HG03135 (cell line): ENCODE data around the gene SEMG2.

Source experiments
- ATAC-seq: cut with Tn5 transposase; IDR thresholded peaks from one replicate; pipeline ENCODE4 v1.9.1; 2021; ENCODE audit warnings: mild to moderate bottlenecking, moderate library complexity; ENCODE audit not compliant: unreplicated experiment

The SEMG2 gene, protein sequence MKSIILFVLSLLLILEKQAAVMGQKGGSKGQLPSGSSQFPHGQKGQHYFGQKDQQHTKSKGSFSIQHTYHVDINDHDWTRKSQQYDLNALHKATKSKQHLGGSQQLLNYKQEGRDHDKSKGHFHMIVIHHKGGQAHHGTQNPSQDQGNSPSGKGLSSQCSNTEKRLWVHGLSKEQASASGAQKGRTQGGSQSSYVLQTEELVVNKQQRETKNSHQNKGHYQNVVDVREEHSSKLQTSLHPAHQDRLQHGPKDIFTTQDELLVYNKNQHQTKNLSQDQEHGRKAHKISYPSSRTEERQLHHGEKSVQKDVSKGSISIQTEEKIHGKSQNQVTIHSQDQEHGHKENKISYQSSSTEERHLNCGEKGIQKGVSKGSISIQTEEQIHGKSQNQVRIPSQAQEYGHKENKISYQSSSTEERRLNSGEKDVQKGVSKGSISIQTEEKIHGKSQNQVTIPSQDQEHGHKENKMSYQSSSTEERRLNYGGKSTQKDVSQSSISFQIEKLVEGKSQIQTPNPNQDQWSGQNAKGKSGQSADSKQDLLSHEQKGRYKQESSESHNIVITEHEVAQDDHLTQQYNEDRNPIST

DNA sequence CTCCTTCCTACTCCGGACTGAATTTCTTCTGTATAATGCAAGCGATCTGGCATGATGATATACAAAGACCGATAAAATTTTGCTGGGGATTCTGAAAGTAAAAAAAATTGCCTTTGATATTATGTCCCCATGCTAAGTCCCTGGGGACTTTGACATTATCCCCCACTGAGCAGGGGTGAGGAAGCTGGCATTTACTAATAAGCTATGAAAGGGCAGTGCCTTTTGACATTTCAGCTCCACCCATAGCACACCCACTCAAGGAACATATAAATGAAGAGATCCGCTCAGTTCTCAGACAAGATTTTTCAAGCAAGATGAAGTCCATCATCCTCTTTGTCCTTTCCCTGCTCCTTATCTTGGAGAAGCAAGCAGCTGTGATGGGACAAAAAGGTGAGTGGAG, at the start of gene SEMG2:
Gene SEMG2 (plus strand): TSS at position 298 of the 400 bp plus-strand sequence. CDS start 17 bp downstream, at position 315.
- ATAC-seq, result no peak

- no peak for ATAC-seq
Measured at GRCh38 chr20:45173522-45173921, 47.7 kb upstream of the SEMG2 start.

- no peak for ATAC-seq
Measured at GRCh38 chr20:45174434-45175364, 46.5 kb upstream of the SEMG2 start, which contains the start of gene PI3. TSS of gene PI3 (plus strand) at chr20:45174902. CDS start at chr20:45174923, 21 bp downstream.

GRCh38 chr20:45176526-45177267, 44.5 kb upstream of the SEMG2 start:
- ATAC-seq, result no peak

DNA sequence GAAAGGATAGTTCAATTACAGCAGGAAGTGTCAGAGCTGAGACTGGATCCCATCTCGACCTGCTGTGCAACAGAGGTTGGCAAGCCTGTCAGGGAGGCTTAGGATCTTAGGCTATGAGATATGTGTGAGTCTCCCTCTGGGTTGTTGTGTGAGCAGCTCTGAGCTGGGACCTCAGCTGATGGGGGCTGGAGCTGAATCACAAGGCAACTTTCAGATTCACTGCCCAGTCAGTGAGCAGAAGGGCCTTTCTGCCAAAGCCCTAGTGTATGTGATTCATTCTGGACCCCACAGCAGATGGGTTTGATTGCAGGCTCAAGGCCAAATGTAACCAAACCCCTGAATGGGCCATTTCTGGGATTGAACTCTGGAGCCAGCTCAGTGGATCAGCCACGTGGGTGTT, 42.0 kb upstream of the SEMG2 start:
- no peak for ATAC-seq

GRCh38 chr20:45181639-45182038, 39.5 kb upstream of the SEMG2 start:
- no peak for ATAC-seq

- ATAC-seq, result no peak
Measured at GRCh38 chr20:45183084-45183483, 38.1 kb upstream of the SEMG2 start.

DNA sequence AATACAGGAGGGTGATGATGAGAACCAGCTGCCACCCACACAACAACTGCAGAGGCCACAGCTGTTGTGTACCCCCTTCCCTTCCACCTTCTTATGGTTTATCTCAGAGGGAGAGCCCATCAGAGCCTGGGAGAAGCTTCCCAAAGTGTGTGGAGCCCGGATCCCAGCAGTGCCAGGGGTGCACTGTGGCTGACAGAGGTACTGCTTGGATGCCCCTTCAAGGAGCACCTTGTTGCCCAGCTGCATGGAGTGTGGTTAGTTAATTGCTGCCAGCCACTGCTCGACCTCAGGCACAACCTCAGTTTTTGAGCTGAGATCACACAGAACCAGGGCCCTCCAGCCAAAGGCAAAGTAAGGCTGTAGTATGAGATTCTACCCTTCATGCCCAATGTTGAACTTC, 33.5 kb upstream of the SEMG2 start:
- ATAC-seq, result no peak

GRCh38 chr20:45189067-45189609, 32.0 kb upstream of the SEMG2 start:
- ATAC-seq, result no peak

- ATAC-seq, result no peak
Measured at GRCh38 chr20:45189861-45190260, 31.3 kb upstream of the SEMG2 start.

DNA sequence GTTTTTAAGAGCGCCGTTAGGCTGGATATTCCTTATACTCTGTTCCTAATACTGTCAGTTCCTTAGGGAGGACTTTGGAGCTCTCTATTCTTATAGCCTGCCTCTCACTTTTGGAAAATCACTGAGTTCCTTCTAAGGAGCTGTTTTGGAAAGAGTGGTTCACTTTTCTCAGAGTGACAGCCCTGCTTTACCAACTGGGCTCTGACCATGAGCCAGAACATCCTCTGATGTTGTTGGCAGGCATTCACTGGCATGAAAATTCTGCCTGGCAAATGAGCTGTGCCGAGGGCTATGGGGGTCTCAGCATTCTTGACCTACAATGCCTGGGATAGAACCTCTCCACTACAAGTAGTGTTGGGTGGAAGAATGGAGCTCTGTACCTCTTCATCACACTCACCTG, 29.2 kb upstream of the SEMG2 start:
- ATAC-seq, result no peak

DNA sequence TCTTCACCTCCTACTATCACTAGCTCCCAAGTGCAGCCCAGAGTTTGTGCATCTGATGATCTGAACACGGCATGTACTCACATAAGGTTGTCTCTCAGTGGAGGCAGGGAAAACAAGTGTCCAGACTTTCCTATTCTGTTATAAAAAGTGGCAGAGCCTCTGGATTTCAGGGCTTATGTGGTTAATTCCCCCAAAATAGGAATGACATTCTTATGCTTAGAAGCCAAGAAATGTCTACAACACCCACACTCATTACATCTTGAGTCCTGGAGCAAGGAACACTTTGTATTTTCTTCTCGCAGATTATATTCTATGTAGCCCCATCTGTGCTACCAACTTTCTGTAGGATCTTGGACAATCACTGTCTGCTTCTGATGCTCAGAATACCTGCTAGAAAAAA, 27.8 kb upstream of the SEMG2 start:
- no peak for ATAC-seq

GRCh38 chr20:45206725-45207124, 14.4 kb upstream of the SEMG2 start, which contains the start of gene SEMG1:
TSS of gene SEMG1 (plus strand) at chr20:45207033. CDS start at chr20:45207054, 21 bp downstream.
- ATAC-seq, result no peak

DNA sequence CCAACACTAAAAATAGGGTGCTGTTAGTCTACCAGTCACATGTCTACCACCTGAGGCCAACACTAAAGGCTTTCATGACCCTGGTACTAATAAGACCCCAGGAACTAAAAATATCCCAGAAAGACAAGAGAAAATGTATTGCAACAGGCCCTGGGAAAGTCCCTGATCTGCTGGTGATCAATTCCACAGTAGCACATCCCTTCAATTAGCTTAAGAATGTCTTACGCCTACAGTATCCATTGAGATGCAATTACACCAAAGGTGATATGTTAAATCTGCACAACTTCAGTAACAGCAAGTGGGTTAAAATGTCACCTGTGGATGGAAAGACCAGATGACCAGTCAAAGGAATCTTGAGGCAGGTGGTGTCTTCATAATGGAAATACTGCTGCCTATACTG, 11.2 kb upstream of the SEMG2 start:
- no peak for ATAC-seq

- ATAC-seq, result no peak
Measured at GRCh38 chr20:45211569-45212474, 9.4 kb upstream of the SEMG2 start.

DNA sequence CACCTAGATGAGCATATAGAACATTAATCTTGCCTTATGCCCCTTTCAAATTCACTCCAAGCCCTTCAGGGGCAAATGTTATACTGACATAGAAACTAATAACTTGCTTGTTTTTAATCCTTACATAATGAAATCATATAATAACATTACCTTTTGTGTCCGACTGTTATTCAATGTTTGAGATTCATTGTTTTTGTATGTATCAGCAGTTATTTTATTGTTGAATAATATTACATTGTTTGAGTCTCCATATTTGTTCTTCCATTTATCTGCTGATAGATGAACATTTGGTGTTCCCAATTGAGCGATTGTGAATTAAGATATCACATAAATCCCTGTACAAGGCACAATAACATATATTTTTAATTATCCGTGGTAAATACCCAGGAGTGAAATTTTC, 8.3 kb upstream of the SEMG2 start:
- ATAC-seq, result no peak

GRCh38 chr20:45218124-45218523, 3.0 kb upstream of the SEMG2 start:
- no peak for ATAC-seq

- ATAC-seq, result no peak
Measured at GRCh38 chr20:45218636-45219035, 2.5 kb upstream of the SEMG2 start.

- no peak for ATAC-seq
Measured at GRCh38 chr20:45223136-45223535, 2.0 kb downstream of the SEMG2 start.
